Stimulated activated naive CD8-positive, alpha-beta T cell treated with anti-CD3 and anti-CD28 coated beads, Interleukin-15, amount 100 ng/mL, for 72 hours (primary cell): ENCODE results near the gene CERS1.

ENCODE experiments used
- ATAC-seq: fragments of 150-1000 bp; cut with Tn5 transposase; 2 replicates; pipeline ENCODE4 v1.10.0; 2021; ENCODE audit warnings: mild to moderate bottlenecking, moderate library complexity
- DNase-seq, 2 donors: peaks; one replicate each; pipeline ENCODE4 v3.0.0; 2021 to 2022
- H3K27ac Mint-ChIP-seq, 2 donors: one replicate each; pipeline ENCODE4 v1.8.0; 2022; ENCODE audit warnings: mild to moderate bottlenecking in 2 of 2, mixed read lengths in 2 of 2, moderate library complexity in 2 of 2
- H3K27me3 Mint-ChIP-seq: one replicate; pipeline ENCODE4 v1.8.0; 2022; ENCODE audit warnings: mixed read lengths
- H3K4me1 Mint-ChIP-seq: one replicate; pipeline ENCODE4 v1.8.0; 2022; ENCODE audit warnings: mild to moderate bottlenecking, mixed read lengths
- H3K4me3 Mint-ChIP-seq, 2 donors: one replicate each; pipeline ENCODE4 v1.8.0; 2022; ENCODE audit warnings: mild to moderate bottlenecking in 2 of 2, mixed read lengths in 2 of 2, moderate library complexity in 1 of 2
- H3K9me3 Mint-ChIP-seq, 2 donors: one replicate each; pipeline ENCODE4 v1.8.0; 2022; ENCODE audit warnings: mixed read lengths in 2 of 2

The CERS1 gene

DNA sequence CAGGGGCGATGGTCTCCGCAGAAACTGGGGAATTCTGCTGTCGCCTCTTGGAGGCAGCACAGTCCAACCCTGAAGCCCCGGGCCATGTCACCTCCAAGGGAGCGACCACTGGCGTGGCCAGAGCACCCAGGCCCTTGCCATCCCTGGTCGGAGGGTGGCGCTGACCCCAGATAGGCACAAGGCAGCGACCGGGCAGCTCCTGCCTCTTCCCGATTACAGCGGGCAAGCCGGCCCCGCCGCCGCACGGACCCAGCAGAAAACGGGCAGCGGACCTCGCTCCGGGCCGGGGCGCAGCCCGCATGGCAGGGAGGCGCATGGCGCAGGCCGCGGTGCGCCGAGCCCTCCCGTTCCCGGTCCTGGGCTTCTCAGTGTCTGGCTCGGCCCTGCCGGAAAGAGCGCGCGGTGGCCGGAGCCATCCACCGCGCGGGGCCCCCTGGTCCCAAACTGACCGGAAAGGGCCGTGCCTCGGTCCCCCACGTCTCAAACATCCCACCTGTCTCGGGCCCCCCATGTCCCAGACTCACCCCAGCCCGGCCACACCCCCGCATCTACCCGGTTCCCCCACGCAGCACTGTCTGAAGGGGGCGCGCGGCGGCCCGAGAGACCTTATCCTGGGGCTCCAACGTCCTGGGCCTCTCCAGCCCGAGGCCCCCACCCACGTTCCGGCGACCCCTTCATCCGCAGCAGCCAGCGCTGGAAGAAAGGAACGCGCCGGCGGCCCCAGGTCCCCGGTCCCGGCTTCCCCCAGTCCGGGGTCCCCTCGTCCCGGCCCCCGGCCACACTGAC is 727 bp downstream of the CERS1 start:
- ATAC-seq (peak; percentile 15), DNase-seq (no peak)
- peaks cover 54% of the 10 kb centered on the region for H3K27me3 Mint-ChIP-seq
- H3K4me1 Mint-ChIP-seq = peaks cover 18% of the 10 kb centered on the region
- H3K9me3 Mint-ChIP-seq = no peaks in the 10 kb centered on the region
- peak overlapping the region; percentile 50 to 71 for H3K4me3 Mint-ChIP-seq
- H3K27ac Mint-ChIP-seq = no peak overlapping the region

- ATAC-seq = no peak
- H3K4me3 Mint-ChIP-seq = peak overlapping the region in 1 of 2 donors; percentile 15
- DNase-seq = no peak
Observed at GRCh38 chr19:18894254-18895037, 1.5 kb downstream of the CERS1 start.

GRCh38 chr19:18893587-18894253 is 2.2 kb downstream of the CERS1 start:
- Mint-ChIP-seq H3K9me3 (no peaks in the 10 kb centered on the region), H3K27me3 (peaks cover 61% of the 10 kb centered on the region), H3K4me3 (no peak overlapping the region), H3K4me1 (peaks cover 18% of the 10 kb centered on the region), H3K27ac (no peak overlapping the region)
- ATAC-seq (no peak), DNase-seq (no peak)

More at GRCh38 chr19:18894254-18895037, 1.5 kb downstream of the CERS1 start:
- Mint-ChIP-seq H3K4me1 (peaks cover 18% of the 10 kb centered on the region), H3K27ac (no peak overlapping the region), H3K27me3 (peaks cover 56% of the 10 kb centered on the region), H3K9me3 (no peaks in the 10 kb centered on the region)

GRCh38 chr19:18889949-18890745 is 5.8 kb downstream of the CERS1 start:
- H3K4me3 Mint-ChIP-seq = no peak overlapping the region
- ATAC-seq (no peak), DNase-seq (no peak)
- peaks cover 44% of the 10 kb centered on the region for H3K27me3 Mint-ChIP-seq
- H3K9me3 Mint-ChIP-seq = no peaks in the 10 kb centered on the region
- no peak overlapping the region for H3K27ac Mint-ChIP-seq
- peaks cover 7% of the 10 kb centered on the region for H3K4me1 Mint-ChIP-seq

GRCh38 chr19:18886972-18887371 is 9.0 kb downstream of the CERS1 start:
- Mint-ChIP-seq H3K9me3 (no peaks in the 10 kb centered on the region), H3K27ac (no peak overlapping the region), H3K27me3 (peaks cover 15% of the 10 kb centered on the region), H3K4me3 (no peak overlapping the region), H3K4me1 (no peaks in the 10 kb centered on the region)
- ATAC-seq (no peak), DNase-seq (no peak)

GRCh38 chr19:18883526-18884304 is 12.2 kb downstream of the CERS1 start:
- no peaks in the 10 kb centered on the region for H3K4me1 Mint-ChIP-seq
- ATAC-seq (no peak), DNase-seq (no peak)
- no peak overlapping the region for H3K4me3 Mint-ChIP-seq
- H3K9me3 Mint-ChIP-seq = no peaks in the 10 kb centered on the region
- peaks cover 7% of the 10 kb centered on the region for H3K27me3 Mint-ChIP-seq
- no peak overlapping the region for H3K27ac Mint-ChIP-seq

DNA sequence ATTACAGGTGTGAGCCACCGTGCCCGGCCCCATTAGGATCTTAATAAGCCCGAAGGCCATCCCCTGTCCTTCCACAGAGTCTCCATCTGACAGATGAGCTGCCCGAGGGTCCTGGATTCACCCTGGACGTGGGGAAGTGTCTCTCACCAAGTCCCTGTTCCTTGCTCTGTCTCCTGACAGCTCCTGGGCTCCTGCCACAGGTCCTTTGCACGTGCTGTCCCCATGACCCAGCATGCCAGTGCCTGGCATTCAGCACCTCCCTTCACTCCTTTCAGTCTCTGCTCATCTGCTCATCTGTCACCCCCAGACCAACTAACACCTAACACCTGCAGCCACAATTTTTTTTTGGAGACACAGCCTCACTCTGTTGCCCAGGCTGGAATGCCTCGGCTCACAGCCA is 14.5 kb downstream of the CERS1 start:
- Mint-ChIP-seq H3K9me3 (no peaks in the 10 kb centered on the region), H3K4me3 (no peak overlapping the region), H3K27me3 (peaks cover under 1% of the 10 kb centered on the region), H3K27ac (no peak overlapping the region), H3K4me1 (no peaks in the 10 kb centered on the region)
- DNase-seq (no peak), ATAC-seq (no peak)

DNA sequence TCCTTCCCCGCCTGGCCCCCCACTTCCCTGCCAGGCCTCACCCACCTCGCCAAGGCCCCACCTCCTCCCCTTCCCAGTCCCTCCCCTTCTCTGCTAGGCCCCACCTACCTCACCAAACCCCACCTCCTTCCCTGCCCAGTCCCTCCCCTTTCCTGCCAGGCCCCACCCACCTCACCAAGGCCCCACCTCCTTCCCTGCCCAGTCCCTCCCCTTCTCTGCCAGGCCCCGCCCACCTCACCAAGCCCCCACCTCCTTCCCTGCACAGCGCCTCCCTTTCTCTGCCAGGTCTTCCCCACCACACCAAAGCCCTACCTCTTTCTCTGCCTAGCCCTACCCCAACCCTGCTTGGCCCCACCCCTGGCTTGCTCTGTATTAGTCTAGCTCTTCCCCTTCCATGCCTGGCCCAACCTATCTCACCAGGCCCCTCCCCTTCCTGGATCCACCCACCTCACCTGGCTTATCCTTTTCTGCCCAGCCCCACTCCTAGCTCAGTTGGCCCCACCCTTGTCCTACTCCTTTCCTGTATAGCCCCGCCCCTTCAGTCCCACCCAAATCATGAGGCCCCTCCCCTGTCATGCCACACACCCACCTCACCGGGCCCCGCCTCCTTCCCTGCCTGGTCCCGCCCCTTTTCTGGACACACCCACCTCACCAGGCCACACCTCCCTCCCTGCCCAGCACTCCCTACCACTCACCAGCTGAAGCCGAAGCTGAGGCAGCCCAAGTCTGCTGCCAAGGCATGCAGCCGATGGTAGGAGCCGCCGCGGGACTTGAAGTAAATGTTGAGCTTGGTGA is 16.2 kb downstream of the CERS1 start:
- H3K27ac Mint-ChIP-seq = no peak overlapping the region
- no peaks in the 10 kb centered on the region for H3K9me3 Mint-ChIP-seq
- no peaks in the 10 kb centered on the region for H3K4me1 Mint-ChIP-seq
- ATAC-seq = peak; percentile 56
- no peaks in the 10 kb centered on the region for H3K27me3 Mint-ChIP-seq
- H3K4me3 Mint-ChIP-seq = no peak overlapping the region
- no peak for DNase-seq

- Mint-ChIP-seq H3K4me1 (no peaks in the 10 kb centered on the region), H3K27me3 (no peaks in the 10 kb centered on the region), H3K9me3 (no peaks in the 10 kb centered on the region), H3K27ac (peak overlapping the region in 1 of 2 donors; percentile 54), H3K4me3 (no peak overlapping the region)
- DNase-seq (no peak), ATAC-seq (peak; percentile 42)
Observed at GRCh38 chr19:18878858-18879578, 16.9 kb downstream of the CERS1 start.

DNA sequence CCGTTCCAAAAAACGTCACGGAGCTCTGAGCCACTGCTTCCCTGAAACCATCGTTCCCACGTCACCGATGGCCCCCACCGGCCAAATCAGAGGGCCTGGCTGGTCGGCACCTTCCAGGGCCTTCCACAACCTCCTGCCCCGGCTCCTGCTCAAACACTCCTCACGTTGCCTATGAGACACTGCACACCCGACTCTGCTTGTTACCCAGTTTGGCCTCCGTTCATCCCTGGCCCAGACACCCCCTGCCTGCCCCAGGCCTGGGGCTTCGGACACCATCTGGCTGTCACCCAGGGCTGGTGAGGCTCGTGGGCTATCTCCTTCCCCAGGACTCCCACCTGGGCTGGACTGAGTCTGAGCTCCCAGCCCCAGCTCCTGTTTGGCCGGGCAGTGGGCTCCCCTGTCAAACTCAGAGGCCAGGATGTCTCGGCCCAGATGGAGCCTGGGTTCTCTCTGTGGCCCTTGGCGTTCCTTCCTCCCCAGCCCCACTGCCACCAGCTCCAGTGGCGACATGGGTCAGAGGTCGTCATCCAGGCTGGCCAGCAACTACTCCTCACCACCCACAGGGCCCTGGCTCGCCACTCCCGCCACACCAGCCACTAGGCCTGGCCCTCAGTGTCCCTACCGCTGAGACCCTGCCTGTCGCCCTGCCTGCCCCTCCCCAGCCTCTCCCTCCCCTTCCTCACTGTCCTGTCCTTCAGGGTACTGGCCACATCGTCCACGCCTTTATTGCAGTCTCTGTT is 17.7 kb downstream of the CERS1 start:
- ATAC-seq = no peak
- Mint-ChIP-seq H3K9me3 (no peaks in the 10 kb centered on the region), H3K27ac (no peak overlapping the region), H3K27me3 (no peaks in the 10 kb centered on the region), H3K4me1 (no peaks in the 10 kb centered on the region), H3K4me3 (no peak overlapping the region)
- no peak for DNase-seq

GRCh38 chr19:18876865-18877264 is 19.1 kb downstream of the CERS1 start:
- Mint-ChIP-seq H3K4me3 (no peak overlapping the region), H3K4me1 (peaks cover 4% of the 10 kb centered on the region), H3K27me3 (peaks cover 2% of the 10 kb centered on the region), H3K9me3 (no peaks in the 10 kb centered on the region), H3K27ac (no peak overlapping the region)
- ATAC-seq = no peak
- no peak for DNase-seq

- Mint-ChIP-seq H3K27me3 (peaks cover 14% of the 10 kb centered on the region), H3K27ac (no peak overlapping the region), H3K9me3 (no peaks in the 10 kb centered on the region), H3K4me3 (no peak overlapping the region), H3K4me1 (peaks cover 15% of the 10 kb centered on the region)
- DNase-seq (no peak), ATAC-seq (no peak)
Observed at GRCh38 chr19:18875726-18876125, 20.2 kb downstream of the CERS1 start.

- no peak for DNase-seq
- peak overlapping the region; percentile 43 to 72 for H3K27ac Mint-ChIP-seq
- H3K4me3 Mint-ChIP-seq = no peak overlapping the region
- H3K27me3 Mint-ChIP-seq = peaks cover 18% of the 10 kb centered on the region
- no peaks in the 10 kb centered on the region for H3K9me3 Mint-ChIP-seq
- H3K4me1 Mint-ChIP-seq = peaks cover 33% of the 10 kb centered on the region
- no peak for ATAC-seq
Observed at GRCh38 chr19:18871543-18871942, 24.4 kb downstream of the CERS1 start.
